ENCODE data around the gene RNF144B. TPM values are rescaled to one million over a fixed set of nuclear protein-coding genes. Genes with fewer than 3 reads are reported as not detected.
"Not testable (repeated sequence)": the region's sequence is repeated elsewhere in the genome, so short reads cannot be mapped to it uniquely, and the experiment has no call there.

RNF144B gene
- polyA plus RNA-seq, 2 of the 4 experiments (the other 2 are of a cell fraction): 0.36 to 0.49 TPM

GRCh38 chr6:18363746-18364145, 23.4 kb upstream of the RNF144B start:
- DNase-seq (ENCODE audit: low read depth in 1 of 2, low spot score in 1 of 2) (no peak), FAIRE-seq (no peak), ATAC-seq (no peak)
- POLR2A ChIA-PET: no interaction called here
- Histone ChIP-seq H3K9me3 (no peaks in the 10 kb centered on the region), H3K4me1 (no peaks in the 10 kb centered on the region), H3K27ac (no peak overlapping the region), H3K4me3 (no peak overlapping the region), H3K4me2 (no peak overlapping the region)
- CTCF ChIA-PET: no interaction called here
- TF ChIP-seq ZSCAN20 (CRISPR knock-in tag; IDR thresholded peaks at IDR 0.05) (no peak), RAD21 (conservative IDR thresholded peaks at IDR 0.05 in 1 of 2, IDR thresholded peaks at IDR 0.05 in 1 of 2) (no peak), NPAS2 (CRISPR knock-in tag; IDR thresholded peaks at IDR 0.05; ENCODE audit: borderline replicate concordance) (no peak), PHF8 (IDR thresholded peaks at IDR 0.05; ENCODE audit: borderline replicate concordance, low read depth) (no peak), CEBPB (IDR thresholded peaks at IDR 0.05) (no peak), SREBF2 (IDR thresholded peaks at IDR 0.05) (no peak), MYC (IDR thresholded peaks at IDR 0.05; ENCODE audit: borderline replicate concordance, low read length) (no peak)
- TF ChIP-seq, protein P1, sequence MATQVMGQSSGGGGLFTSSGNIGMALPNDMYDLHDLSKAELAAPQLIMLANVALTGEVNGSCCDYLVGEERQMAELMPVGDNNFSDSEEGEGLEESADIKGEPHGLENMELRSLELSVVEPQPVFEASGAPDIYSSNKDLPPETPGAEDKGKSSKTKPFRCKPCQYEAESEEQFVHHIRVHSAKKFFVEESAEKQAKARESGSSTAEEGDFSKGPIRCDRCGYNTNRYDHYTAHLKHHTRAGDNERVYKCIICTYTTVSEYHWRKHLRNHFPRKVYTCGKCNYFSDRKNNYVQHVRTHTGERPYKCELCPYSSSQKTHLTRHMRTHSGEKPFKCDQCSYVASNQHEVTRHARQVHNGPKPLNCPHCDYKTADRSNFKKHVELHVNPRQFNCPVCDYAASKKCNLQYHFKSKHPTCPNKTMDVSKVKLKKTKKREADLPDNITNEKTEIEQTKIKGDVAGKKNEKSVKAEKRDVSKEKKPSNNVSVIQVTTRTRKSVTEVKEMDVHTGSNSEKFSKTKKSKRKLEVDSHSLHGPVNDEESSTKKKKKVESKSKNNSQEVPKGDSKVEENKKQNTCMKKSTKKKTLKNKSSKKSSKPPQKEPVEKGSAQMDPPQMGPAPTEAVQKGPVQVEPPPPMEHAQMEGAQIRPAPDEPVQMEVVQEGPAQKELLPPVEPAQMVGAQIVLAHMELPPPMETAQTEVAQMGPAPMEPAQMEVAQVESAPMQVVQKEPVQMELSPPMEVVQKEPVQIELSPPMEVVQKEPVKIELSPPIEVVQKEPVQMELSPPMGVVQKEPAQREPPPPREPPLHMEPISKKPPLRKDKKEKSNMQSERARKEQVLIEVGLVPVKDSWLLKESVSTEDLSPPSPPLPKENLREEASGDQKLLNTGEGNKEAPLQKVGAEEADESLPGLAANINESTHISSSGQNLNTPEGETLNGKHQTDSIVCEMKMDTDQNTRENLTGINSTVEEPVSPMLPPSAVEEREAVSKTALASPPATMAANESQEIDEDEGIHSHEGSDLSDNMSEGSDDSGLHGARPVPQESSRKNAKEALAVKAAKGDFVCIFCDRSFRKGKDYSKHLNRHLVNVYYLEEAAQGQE (IDR thresholded peaks at IDR 0.05): no peak
- 49% methylated on average over 5 of the region's 5 CpGs for WGBS (ENCODE audit: missing lambda C conversion rate)

DNA sequence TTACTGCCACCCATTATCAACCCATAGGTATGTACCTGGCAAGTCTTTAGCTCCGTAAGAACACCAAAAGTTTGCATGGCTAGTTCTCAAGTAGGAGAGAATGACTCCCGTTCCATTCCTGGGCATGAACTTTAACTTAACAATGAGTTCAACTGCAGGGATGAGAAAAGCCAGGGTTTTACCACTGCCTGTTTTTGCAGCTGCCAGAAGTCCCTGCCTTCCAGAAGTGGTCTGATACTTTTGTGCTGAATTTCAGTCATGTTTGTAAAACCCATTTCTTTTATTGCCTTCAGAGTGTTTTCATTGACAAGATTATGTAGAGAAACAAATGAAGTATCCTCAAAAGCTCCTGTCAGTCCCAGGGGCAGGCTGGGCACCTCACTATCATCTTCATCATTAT, 22.6 kb upstream of the RNF144B start:
- H3K4me3 ChIP-seq; DNase-seq (ENCODE audit: low read depth in 1 of 2, low spot score in 1 of 2); CTCF ChIA-PET; FAIRE-seq; H3K4me2 ChIP-seq; H3K9me3 ChIP-seq; H3K27ac ChIP-seq; ATAC-seq; POLR2A ChIA-PET; H3K4me1 ChIP-seq: not testable (repeated sequence)
- 67% methylated on average over 2 of the region's 2 CpGs for WGBS (ENCODE audit: missing lambda C conversion rate)

GRCh38 chr6:18367371-18367770, 19.8 kb upstream of the RNF144B start:
- no peak overlapping the region for H3K4me3 ChIP-seq
- no peaks in the 10 kb centered on the region for H3K4me1 ChIP-seq
- no peak for TF ChIP-seq ZNF302 (CRISPR knock-in tag; IDR thresholded peaks at IDR 0.05)
- TF ChIP-seq, protein P2, sequence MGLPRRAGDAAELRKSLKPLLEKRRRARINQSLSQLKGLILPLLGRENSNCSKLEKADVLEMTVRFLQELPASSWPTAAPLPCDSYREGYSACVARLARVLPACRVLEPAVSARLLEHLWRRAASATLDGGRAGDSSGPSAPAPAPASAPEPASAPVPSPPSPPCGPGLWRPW (IDR thresholded peaks at IDR 0.05): no peak
- FAIRE-seq (no peak), DNase-seq (ENCODE audit: low read depth in 1 of 2, low spot score in 1 of 2) (no peak), ATAC-seq (no peak)
- no peak overlapping the region for H3K4me2 ChIP-seq
- ChIA-PET CTCF (no interaction called here), POLR2A (no interaction called here)
- no peaks in the 10 kb centered on the region for H3K9me3 ChIP-seq
- 50% methylated on average over 2 of the region's 11 CpGs for WGBS (ENCODE audit: missing lambda C conversion rate)
- no peak overlapping the region for H3K27ac ChIP-seq

DNA sequence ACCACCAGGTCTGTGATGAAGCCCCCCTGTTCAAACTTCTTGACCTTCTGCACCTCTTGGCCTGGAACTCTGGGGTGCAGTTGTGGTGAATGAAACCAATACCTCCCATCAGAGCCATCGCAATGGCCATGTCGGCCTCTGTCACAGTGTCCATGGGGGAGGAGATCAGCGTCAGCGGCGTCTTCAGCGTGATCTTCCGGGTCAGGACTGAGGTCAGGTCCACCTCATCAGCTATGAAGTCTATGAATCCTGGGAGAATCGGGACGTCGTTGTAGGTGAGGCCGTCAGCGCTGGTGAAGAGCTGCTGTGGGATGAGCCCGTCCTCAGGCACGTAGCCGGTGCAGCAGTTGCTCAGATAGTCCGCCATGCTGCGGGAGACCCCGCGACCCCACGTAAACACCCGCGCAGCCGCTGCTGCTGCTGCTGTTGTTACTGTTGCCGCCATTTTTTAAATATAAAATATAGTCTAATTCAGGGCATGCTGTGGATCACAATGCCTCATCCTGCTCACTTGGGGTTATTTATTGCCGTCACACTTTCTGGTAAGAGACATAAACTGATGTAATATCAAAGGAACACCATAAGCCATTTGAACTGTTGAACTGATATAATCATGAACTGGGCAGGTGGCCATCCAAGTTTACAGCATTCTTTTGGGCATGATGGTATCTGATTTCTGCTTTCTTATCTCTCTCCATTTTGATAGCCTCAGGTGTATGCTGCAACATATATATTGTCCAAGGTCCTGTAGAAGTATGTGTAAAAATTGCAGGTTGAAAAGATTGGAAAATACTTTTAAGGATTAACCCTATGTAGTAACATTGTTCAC, 18.7 kb upstream of the RNF144B start:
- POLR2A ChIA-PET: no interaction called here
- FAIRE-seq (no peak), DNase-seq (ENCODE audit: low read depth in 1 of 2, low spot score in 1 of 2) (no peak), ATAC-seq (no peak)
- WGBS (ENCODE audit: missing lambda C conversion rate): 86% methylated on average over 19 of the region's 25 CpGs
- Histone ChIP-seq H3K4me2 (no peak overlapping the region), H3K9me3 (no peaks in the 10 kb centered on the region), H3K27ac (no peak overlapping the region), H3K4me3 (no peak overlapping the region), H3K4me1 (no peaks in the 10 kb centered on the region)
- TF ChIP-seq KDM5A (IDR thresholded peaks at IDR 0.05) (no peak), EHF (CRISPR knock-in tag; IDR thresholded peaks at IDR 0.05) (no peak), KDM1A (IDR thresholded peaks at IDR 0.05; ENCODE audit: low read depth) (no peak), NR3C1 (IDR thresholded peaks at IDR 0.05) (no peak), HOXB5 (CRISPR knock-in tag; IDR thresholded peaks at IDR 0.05) (no peak), JUNB (IDR thresholded peaks at IDR 0.05) (no peak), RAD21 (conservative IDR thresholded peaks at IDR 0.05 in 1 of 2, IDR thresholded peaks at IDR 0.05 in 1 of 2) (no peak)
- TF ChIP-seq, protein P3, sequence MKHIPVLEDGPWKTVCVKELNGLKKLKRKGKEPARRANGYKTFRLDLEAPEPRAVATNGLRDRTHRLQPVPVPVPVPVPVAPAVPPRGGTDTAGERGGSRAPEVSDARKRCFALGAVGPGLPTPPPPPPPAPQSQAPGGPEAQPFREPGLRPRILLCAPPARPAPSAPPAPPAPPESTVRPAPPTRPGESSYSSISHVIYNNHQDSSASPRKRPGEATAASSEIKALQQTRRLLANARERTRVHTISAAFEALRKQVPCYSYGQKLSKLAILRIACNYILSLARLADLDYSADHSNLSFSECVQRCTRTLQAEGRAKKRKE (CRISPR knock-in tag; IDR thresholded peaks at IDR 0.05; ENCODE audit: low read depth): no peak
- CTCF ChIA-PET: no interaction called here
